Thyroid gland (tissue), 4 donors: ENCODE measurements around the gene PADI3. TPM values are rescaled to one million over a fixed set of nuclear protein-coding genes. Genes with fewer than 3 reads are reported as not detected.

ENCODE experiments used
- DNase-seq, 2 donors: peaks; one replicate each; pipeline ENCODE4 v3.0.0-alpha.2; 2019
- H3K27ac ChIP-seq, 3 donors: fragments of 200-600 bp; sonication (generic); 1 replicate in 2 of 3; 2 replicates in 1 of 3; pipeline ENCODE4 v1.5.1; 2016 to 2019; ENCODE audit warnings: mild to moderate bottlenecking in 1 of 3, moderate library complexity in 1 of 3
- H3K27me3 ChIP-seq: fragments of 200-600 bp; sonication (generic); one replicate; pipeline ENCODE4 v1.5.1; 2019
- H3K36me3 ChIP-seq, 2 donors: fragments of 200-600 bp; sonication (generic); one replicate each; pipeline ENCODE4 v1.5.1; 2016 to 2019
- H3K4me1 ChIP-seq, 2 donors: fragments of 200-600 bp; sonication (generic); one replicate each; pipeline ENCODE4 v1.5.1; 2017 to 2019
- H3K4me3 ChIP-seq, 3 donors: fragments of 200-600 bp; sonication (generic); replicated peaks in 1 of 3; 1 replicate in 2 of 3; 2 replicates in 1 of 3; pipeline ENCODE4 v1.5.1; 2016; ENCODE audit warnings: mild to moderate bottlenecking in 1 of 3
- H3K9me3 ChIP-seq: fragments of 200-600 bp; sonication (generic); one replicate; pipeline ENCODE4 v1.5.1; 2017
- POLR2A ChIP-seq, 2 donors: fragments of 450-650 bp; IDR thresholded peaks; one replicate each; pipeline ENCODE4 v1.6.1; 2017; ENCODE audit warnings: antibody characterized with exemption in 2 of 2, mild to moderate bottlenecking in 2 of 2, moderate library complexity in 1 of 2
- WGBS, 2 donors: methylation state at CpG; one replicate each; pipeline ENCODE4 v1.1.5; 2017; 5-methylcytosine and 5-hydroxymethylcytosine counted together
- intact Hi-C: fragments of 100-400 bp; cut with DNase I; formaldehyde crosslinking; loops from one replicate; pipeline ENCODE4 v1.15.1; 2023
- total RNA-seq, 4 donors: library from RNA; depleted of rRNA; stranded (reverse); fragments of >200 nt; gene quantifications; one replicate each; pipeline ENCODE4 v1.2.3, GENCODE V29; 2016
- TF ChIP-seq, protein P1 (sequence below), 6 experiments: fragments of 200-600 bp in 3 of 6; fragments of 450-650 bp in 3 of 6; sonication (generic) in 3 of 6; IDR thresholded peaks; one replicate each; pipeline ENCODE4 v1.5.1; 2016 to 2019; ENCODE audit warnings: antibody characterized with exemption in 6 of 6, mild to moderate bottlenecking in 2 of 6, inconsistent platforms in 1 of 6, moderate library complexity in 1 of 6

PADI3 gene
- total RNA-seq, 4 donors from 2014 or later, result not detected

DNA sequence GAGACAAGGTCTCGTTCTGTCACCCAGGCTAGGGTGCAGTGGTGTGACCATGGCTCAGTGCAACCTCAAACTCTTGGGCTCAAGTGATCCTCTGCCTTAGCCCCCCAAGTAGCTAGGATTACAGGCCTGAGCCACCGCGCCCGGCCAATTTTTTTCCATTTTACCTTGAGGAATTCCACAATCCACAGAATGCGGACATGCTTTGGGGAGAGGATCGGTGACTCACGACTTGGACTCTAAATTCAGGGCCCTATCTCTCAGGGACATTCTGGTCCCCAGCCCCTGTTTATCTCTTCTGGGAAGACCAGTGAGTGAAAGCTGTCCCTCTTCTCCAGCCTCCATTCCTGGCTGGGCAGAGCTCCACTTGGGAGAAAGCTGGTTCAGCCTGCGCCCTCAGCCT is 38.7 kb upstream of the PADI3 start:
- WGBS, 2 donors, result 95 to 96% methylated on average over 7 of the region's 8 CpGs
- no peak for TF ChIP-seq POLR2A (IDR thresholded peaks at IDR 0.05)
- TF ChIP-seq, protein P1, sequence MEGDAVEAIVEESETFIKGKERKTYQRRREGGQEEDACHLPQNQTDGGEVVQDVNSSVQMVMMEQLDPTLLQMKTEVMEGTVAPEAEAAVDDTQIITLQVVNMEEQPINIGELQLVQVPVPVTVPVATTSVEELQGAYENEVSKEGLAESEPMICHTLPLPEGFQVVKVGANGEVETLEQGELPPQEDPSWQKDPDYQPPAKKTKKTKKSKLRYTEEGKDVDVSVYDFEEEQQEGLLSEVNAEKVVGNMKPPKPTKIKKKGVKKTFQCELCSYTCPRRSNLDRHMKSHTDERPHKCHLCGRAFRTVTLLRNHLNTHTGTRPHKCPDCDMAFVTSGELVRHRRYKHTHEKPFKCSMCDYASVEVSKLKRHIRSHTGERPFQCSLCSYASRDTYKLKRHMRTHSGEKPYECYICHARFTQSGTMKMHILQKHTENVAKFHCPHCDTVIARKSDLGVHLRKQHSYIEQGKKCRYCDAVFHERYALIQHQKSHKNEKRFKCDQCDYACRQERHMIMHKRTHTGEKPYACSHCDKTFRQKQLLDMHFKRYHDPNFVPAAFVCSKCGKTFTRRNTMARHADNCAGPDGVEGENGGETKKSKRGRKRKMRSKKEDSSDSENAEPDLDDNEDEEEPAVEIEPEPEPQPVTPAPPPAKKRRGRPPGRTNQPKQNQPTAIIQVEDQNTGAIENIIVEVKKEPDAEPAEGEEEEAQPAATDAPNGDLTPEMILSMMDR (IDR thresholded peaks at IDR 0.05), result no peak
- H3K4me1 ChIP-seq, result peaks cover 12 to 21% of the 10 kb centered on the region in 2 donors
- no peak overlapping the region for H3K27ac ChIP-seq
- intact Hi-C loops, result no loop called here
- no peaks in the 10 kb centered on the region for H3K9me3 ChIP-seq
- H3K36me3 ChIP-seq, result no peaks in the 10 kb centered on the region
- no peak overlapping the region for H3K4me3 ChIP-seq
- no peak for DNase-seq
- no peaks in the 10 kb centered on the region for H3K27me3 ChIP-seq

GRCh38 chr1:17211377-17211776 is 37.5 kb upstream of the PADI3 start:
- Histone ChIP-seq H3K27me3 (no peaks in the 10 kb centered on the region), H3K27ac (no peak overlapping the region), H3K9me3 (no peaks in the 10 kb centered on the region), H3K4me1 (peaks cover 12 to 21% of the 10 kb centered on the region in 2 donors), H3K36me3 (no peaks in the 10 kb centered on the region), H3K4me3 (no peak overlapping the region)
- WGBS, 2 donors, result 92 to 95% methylated on average over 5 of the region's 5 CpGs
- TF ChIP-seq, protein P1 (IDR thresholded peaks at IDR 0.05), result no peak
- TF ChIP-seq POLR2A (IDR thresholded peaks at IDR 0.05), result no peak
- intact Hi-C loops, result no loop called here
- DNase-seq, result no peak

- peak; percentile 82 for DNase-seq
- no peak for TF ChIP-seq POLR2A (IDR thresholded peaks at IDR 0.05)
- TF ChIP-seq, protein P1 (IDR thresholded peaks at IDR 0.05), result peak in 4 of 6 experiments; percentile 33 to 56 (median 40)
- Histone ChIP-seq H3K27ac (peak overlapping the region; percentile 17 to 73 (median 40)), H3K36me3 (no peaks in the 10 kb centered on the region), H3K4me3 (no peak overlapping the region), H3K9me3 (no peaks in the 10 kb centered on the region), H3K27me3 (no peaks in the 10 kb centered on the region), H3K4me1 (peaks cover 12 to 21% of the 10 kb centered on the region in 2 donors)
- intact Hi-C loops, result no loop called here
- 38 to 41% methylated on average over 4 to 10 of the region's 10 CpGs for WGBS, 2 donors
Measured at GRCh38 chr1:17212009-17212408, 36.9 kb upstream of the PADI3 start.

DNA sequence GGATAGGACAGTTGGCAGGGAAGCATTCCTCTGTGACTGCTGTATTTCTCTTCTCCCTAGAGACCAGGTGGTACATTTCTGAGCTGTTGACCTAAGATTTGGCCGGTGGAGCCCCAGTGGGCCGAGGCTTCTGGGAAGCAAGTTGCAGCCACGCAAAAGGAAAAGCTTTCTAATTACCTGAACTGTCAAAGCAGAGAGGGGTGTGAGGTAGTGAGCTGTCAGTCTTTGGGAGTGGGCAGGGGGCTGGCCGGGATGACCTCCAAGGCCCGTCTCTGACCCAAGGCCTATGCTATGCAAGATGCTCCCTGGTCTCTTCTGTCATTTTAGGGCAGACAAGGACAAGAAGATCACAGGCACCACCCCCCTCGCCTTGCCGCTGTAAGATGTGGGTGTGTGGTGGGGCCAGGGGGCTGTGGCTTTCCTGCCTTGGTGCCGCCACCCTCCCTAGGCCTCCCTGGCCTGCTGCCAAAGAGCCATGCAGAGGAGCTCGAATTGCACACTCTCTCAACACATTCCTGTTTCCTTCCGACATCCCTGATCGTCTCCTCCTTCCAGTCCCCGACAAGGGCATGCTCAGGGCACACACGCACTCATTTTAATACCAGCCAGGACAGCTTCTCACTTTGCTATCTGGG is 36.3 kb upstream of the PADI3 start:
- 16 to 24% methylated on average over 12 to 13 of the region's 13 CpGs for WGBS, 2 donors
- no peaks in the 10 kb centered on the region for H3K27me3 ChIP-seq
- intact Hi-C loops, result no loop called here
- H3K36me3 ChIP-seq, result no peaks in the 10 kb centered on the region
- TF ChIP-seq POLR2A (IDR thresholded peaks at IDR 0.05), result no peak
- TF ChIP-seq, protein P1 (IDR thresholded peaks at IDR 0.05), result no peak
- peak; percentile 66 to 67 for DNase-seq
- peak overlapping the region; percentile 40 to 73 (median 55) for H3K27ac ChIP-seq
- no peaks in the 10 kb centered on the region for H3K9me3 ChIP-seq
- no peak overlapping the region for H3K4me3 ChIP-seq
- peaks cover 12 to 21% of the 10 kb centered on the region in 2 donors for H3K4me1 ChIP-seq

DNA sequence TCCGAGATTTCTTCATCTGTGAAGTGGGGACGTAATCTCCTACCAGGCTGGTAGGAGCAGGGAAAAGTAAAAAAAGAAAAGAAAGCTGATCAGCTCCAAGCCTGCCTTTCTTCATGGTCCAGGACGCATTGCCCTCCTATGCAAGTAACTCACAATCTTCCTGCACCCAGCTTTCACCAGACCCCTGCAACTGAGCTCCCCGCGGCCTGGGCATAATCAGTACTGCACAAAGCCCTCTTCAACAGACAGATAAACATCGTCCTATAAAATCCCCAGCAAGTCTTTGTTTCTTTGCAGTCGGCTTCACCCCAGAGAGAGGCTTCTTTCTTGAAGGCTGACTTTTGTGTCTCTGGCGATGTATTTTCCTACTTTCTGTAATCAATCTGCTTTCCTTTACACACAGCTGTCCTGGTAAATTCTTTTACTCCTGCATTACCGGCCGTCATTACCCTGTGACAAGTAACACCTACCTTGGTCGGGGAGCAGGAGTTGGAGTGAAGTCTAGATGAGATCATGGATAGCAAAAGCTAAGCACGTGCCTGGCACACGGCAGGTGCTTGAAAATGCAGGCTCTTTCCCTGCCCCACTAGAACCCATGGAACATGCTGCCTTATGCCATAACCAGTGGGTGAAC is 35.6 kb upstream of the PADI3 start:
- no peak overlapping the region for H3K4me3 ChIP-seq
- DNase-seq, result peak; percentile 23 to 29
- 49 to 53% methylated on average over 13 of the region's 13 CpGs for WGBS, 2 donors
- H3K4me1 ChIP-seq, result peaks cover 12 to 21% of the 10 kb centered on the region in 2 donors
- no peaks in the 10 kb centered on the region for H3K36me3 ChIP-seq
- H3K27me3 ChIP-seq, result no peaks in the 10 kb centered on the region
- intact Hi-C loops, result no loop called here
- H3K9me3 ChIP-seq, result no peaks in the 10 kb centered on the region
- TF ChIP-seq, protein P1 (IDR thresholded peaks at IDR 0.05), result no peak
- no peak for TF ChIP-seq POLR2A (IDR thresholded peaks at IDR 0.05)
- H3K27ac ChIP-seq, result peak overlapping the region in 1 of 3 donors; percentile 73
